Measurements from ENCODE around the gene RTN4R.
"Not testable (repeated sequence)": the region's sequence is repeated elsewhere in the genome, so short reads cannot be mapped to it uniquely, and the experiment has no call there.

Gene RTN4R

DNA sequence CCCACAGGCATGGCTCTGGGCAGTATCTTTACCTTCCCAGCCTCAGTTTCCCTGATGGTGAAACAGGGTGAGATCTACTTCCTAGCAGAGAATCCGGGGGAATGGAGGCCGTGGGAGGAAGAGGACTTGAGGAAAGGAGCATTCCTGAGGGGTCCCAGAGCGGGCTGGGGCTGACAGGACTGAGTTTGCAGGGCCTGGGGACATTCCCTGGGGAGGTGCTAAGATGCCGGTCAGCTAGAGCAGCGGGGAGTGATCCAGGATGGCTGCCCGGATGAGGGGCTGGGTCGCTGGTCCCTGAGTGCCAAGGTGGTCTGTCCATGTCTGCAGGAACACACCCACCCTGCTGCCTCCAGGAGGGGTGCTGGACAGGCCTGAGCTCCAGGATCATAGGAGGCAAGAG lies 8.3 kb upstream of the RTN4R start:
- TF ChIP-seq, protein P1, sequence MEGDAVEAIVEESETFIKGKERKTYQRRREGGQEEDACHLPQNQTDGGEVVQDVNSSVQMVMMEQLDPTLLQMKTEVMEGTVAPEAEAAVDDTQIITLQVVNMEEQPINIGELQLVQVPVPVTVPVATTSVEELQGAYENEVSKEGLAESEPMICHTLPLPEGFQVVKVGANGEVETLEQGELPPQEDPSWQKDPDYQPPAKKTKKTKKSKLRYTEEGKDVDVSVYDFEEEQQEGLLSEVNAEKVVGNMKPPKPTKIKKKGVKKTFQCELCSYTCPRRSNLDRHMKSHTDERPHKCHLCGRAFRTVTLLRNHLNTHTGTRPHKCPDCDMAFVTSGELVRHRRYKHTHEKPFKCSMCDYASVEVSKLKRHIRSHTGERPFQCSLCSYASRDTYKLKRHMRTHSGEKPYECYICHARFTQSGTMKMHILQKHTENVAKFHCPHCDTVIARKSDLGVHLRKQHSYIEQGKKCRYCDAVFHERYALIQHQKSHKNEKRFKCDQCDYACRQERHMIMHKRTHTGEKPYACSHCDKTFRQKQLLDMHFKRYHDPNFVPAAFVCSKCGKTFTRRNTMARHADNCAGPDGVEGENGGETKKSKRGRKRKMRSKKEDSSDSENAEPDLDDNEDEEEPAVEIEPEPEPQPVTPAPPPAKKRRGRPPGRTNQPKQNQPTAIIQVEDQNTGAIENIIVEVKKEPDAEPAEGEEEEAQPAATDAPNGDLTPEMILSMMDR (IDR thresholded peaks at IDR 0.05) = no peak
- DNase-seq (ENCODE audit: low spot score) = no peak
- Histone ChIP-seq H3K27ac (no peak overlapping the region), H3K4me3 (no peak overlapping the region)

GRCh38 chr22:20275836-20276235 lies 7.7 kb upstream of the RTN4R start:
- no peak for DNase-seq (ENCODE audit: low spot score)
- Histone ChIP-seq H3K27ac (no peak overlapping the region), H3K4me3 (no peak overlapping the region)
- TF ChIP-seq, protein P1 (IDR thresholded peaks at IDR 0.05) = no peak

DNA sequence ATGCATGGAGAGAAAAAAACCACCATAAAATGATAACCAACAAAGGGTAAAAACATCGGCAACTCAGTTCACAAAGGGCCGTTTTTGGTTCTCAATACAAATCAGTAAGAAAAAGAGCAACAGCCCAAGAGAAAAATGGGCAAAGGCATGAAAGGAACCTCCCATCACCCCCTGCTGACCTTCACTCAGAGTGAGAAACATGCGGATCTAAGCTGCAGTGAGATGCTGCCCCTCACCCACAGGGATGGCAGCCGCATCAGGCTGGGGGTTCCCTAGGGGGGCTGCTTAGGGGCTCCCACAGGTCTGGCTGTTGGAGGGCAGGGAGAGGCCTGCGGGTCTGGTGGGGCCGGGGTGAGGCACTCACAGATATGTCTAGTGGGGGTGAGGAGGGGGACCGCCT lies 7.2 kb upstream of the RTN4R start:
- not testable (repeated sequence) for H3K27ac ChIP-seq; H3K4me3 ChIP-seq; DNase-seq (ENCODE audit: low spot score)

DNA sequence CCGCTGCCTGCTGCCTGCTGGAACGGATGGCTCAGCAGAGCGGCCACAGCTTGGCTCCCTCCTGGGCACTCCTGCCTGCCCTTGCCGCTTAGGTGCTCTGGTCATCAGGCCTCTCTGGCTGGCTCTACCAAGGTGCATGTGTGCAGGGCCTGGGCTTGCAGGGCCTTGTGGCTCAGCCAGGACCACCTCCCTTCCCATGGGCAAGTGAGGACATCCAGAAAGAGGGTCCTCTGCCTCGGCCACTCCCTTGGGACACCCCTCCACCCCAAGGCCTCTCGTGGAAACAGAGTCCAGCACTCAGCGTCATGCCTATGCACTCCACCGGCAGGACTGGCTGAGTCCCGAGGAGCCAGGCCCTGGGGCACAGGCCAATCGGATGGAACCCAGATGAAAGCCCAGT lies 6.3 kb upstream of the RTN4R start:
- H3K4me3 ChIP-seq; DNase-seq (ENCODE audit: low spot score); H3K27ac ChIP-seq: not testable (repeated sequence)

GRCh38 chr22:20273758-20274181 lies 5.7 kb upstream of the RTN4R start:
- no peak overlapping the region for H3K27ac ChIP-seq
- DNase-seq (ENCODE audit: low spot score) = no peak
- H3K4me3 ChIP-seq = no peak overlapping the region
- TF ChIP-seq, protein P1 (IDR thresholded peaks at IDR 0.05) = no peak

DNA sequence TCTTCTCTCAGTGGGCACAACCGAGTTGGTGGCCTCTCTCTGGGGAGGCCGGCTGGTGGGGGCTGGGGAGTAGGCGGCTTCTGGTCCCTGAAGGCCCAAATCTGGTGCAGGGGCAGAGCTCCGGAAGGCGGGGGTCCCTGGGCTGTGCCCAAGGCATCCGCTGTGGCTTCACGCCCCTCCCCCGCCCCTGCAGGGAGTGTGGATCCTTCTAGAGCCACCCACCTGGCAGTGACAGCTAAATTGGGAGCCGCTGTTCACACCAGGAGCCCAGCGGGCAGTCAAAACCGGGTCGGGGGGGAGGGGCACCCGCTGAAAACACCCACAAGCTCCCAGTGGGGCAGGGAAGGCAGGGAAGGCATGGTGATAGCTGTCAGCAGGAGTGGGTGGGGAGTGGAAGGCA lies 4.6 kb upstream of the RTN4R start:
- TF ChIP-seq, protein P1 (IDR thresholded peaks at IDR 0.05) = no peak
- no peak for DNase-seq (ENCODE audit: low spot score)
- no peak overlapping the region for H3K27ac ChIP-seq
- no peak overlapping the region for H3K4me3 ChIP-seq

DNA sequence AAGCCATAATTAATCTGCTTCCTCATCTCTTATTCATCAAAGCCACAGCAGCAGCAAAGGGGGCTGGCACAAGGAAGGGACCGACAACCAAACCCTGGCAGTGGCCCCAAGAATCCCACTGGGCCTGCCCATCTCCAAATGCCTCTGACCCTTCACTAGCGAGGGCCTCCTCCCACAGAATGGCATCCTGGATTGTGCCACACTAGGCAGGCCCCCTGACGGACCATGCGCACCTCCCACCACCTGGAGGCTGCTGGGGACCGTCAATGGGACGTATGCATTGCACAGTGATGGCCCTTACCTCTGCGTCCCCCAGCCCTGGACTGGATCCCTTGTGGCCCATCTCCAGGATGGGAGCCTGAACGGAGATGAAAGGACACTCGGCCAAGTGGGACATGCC lies 4.1 kb upstream of the RTN4R start:
- DNase-seq (ENCODE audit: low spot score) = no peak
- Histone ChIP-seq H3K27ac (no peak overlapping the region), H3K4me3 (no peak overlapping the region)
- TF ChIP-seq, protein P1 (IDR thresholded peaks at IDR 0.05) = no peak

- TF ChIP-seq, protein P1 (IDR thresholded peaks at IDR 0.05) = no peak
- DNase-seq (ENCODE audit: low spot score) = no peak
- Histone ChIP-seq H3K27ac (no peak overlapping the region), H3K4me3 (no peak overlapping the region)
Measured at GRCh38 chr22:20271114-20271994, 3.2 kb upstream of the RTN4R start.

DNA sequence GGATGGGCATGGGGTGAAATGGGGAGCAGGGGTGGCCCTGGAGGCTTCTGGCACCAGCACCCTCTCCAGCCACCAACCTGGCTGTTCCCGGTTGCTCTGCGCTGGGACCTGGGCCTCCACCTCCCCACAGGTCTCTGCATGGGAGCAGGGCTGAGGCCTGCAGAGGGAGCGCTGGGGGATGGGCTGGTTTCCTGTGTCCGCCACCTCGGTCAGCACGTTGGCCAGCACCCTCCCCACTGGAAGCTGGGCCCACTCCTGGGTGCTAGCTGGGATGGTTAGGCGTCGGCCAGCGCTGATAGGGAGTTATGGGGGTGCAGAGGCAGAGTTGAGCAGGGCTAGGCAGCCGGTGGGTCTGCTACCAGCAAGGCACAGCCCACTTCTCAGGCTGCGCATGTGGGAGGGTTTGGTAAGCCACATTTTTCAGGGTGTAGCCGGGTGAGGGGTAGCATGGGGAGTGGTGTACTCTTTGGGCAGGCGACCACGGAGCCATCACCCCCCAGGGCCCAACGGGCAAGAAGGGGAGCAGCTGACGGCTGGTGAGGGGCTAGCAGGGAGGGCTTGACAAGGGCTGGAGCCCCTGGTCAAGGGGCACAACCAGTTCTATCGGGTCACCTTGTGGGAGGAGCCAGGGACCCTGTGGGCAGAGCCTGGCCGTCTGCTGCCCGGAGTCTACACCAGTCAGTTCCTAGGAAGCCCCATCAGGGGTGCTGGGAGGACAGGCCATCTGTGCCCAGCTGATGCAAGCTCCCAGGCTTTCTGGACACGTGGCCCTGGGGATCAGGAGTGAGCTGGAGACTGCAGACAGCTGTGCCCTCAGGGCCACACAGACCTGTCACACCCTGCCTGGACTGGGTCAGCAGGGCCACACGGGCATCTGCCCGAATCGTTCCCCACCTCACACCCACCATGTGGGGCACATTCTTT lies 2.3 kb upstream of the RTN4R start:
- not testable (repeated sequence) for H3K27ac ChIP-seq; DNase-seq (ENCODE audit: low spot score); H3K4me3 ChIP-seq

DNA sequence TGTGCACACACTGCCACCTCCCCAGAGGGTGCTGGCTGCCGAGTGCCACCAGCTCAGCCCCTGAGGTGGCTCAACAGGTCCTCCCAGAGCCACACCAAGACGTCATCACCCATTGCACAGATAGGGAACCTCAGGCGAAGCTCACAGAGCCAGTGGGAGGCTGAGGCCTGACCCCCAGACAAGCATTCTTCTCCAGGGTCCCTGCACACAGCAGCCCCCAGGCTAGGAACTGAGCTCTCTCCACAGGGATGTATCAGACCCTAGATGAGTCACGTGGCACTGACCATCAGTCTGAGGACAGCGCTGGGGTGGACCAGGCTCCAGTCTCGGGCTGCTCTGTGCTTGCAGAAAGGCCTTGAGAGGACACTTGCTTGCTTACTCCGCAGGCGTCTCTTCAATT lies 1.6 kb upstream of the RTN4R start:
- not testable (repeated sequence) for DNase-seq (ENCODE audit: low spot score); H3K4me3 ChIP-seq; H3K27ac ChIP-seq

DNA sequence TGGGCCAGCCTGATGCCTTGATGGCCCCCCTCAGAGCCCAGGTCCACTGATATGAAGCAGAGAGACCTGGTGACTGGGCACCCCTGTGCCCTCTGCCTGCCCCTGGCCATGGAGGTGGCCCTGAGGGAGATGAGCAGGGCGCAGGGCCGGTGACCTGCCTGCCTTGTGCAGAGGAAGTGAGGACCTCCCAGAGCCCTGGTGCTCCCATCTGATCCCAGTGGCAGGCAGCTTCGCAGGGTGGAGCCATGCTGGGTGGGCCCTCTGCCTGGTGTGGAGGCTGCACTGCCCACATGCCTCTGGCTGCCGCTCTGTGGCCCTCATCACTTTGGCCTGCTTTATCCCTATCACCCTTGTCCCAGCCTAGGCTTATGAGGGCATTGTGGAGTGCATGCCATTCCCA lies 1.1 kb upstream of the RTN4R start:
- DNase-seq (ENCODE audit: low spot score); H3K4me3 ChIP-seq: not testable (repeated sequence)

More for the DNA sequence above, 1.1 kb upstream of the RTN4R start:
- not testable (repeated sequence) for H3K27ac ChIP-seq

Data from coronary artery (tissue), 2 donors.